Measurements from ENCODE around the gene UBE2E2.

UBE2E2 gene

DNA sequence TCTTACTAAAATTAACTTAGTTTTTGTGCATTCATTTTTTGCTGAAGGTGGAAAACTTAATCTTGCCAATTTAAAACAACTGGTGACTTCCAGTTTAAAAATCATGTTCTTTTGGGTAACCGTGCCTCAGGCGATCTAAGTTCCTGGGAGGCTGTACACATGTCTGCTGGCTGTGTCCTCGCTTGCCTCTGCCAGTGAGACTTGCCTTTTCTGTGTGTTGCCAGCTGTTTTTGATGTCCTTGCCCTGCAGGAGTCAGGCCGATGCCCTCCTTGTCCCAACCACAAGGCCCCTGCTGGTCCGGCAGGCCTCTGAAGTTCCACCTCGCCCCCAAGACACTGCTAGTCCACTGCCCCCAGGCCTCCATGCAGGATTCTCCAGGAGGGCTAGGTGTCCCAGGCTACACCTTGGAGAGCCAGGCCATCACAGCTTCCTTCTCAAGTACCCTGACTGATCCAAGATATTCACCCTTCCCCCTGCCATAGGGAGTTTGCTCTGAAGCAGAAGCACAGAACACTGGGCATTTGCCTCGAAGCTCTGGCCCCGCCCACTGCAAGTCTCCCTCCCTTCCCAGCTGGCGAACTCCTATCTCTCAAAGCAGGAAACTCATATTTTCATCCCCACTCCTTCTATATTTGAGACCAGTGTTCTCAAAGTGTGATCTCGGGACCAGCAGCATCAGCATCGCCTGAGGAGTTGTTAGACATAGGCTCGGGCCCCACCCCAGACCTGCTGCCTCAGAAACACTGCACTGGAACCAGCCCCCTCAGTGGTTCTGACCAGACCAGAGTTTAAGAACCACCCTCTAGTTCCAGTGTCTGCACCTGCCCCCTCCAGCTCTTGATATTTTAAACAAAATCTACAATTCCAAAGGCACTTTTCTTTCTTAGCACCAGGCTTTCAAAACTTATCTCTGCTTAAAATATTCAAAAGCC, 416.8 kb downstream of the UBE2E2 start:
- no peak for DNase-seq (ENCODE audit: low read depth, low spot score)

DNA sequence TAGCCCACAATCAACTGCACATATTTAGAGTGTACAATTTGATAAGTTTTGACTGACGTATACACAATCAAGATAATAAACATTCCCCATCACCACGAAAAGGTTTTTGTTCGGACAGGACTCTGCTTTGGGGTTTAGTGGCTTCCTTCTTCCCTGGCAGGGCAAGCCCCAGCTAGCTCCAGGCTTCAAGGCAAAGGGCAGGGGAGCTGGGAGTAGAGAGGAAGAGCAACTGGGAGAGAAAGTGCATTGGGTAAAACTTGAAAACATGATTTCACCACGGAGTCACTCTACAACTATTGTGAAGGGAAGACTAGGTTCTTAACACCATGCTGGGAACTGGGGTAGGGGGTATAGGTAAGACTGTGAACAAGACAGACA, 417.5 kb downstream of the UBE2E2 start:
- no peak for DNase-seq (ENCODE audit: low read depth, low spot score)

DNA sequence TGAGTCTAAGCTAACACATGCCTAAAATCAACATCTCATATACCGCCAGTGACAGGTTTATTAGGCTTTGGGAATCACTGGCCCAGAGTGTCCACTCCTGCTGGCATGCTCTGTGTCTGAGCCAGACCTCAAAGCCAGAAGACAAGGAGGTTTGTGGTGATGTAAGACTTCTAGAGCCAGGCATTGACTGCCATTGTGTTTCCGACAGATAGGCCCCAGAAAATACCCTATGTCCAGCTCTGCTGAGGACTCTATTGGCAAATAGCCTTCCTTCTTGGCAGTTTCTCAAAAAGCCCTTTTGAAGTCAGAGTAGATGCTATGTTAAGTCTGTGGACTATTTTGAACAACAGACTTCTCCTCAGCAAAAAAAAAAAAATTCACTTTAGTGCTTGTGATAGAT, 420.7 kb downstream of the UBE2E2 start:
- peak; percentile 79 for DNase-seq (ENCODE audit: low read depth, low spot score)

DNA sequence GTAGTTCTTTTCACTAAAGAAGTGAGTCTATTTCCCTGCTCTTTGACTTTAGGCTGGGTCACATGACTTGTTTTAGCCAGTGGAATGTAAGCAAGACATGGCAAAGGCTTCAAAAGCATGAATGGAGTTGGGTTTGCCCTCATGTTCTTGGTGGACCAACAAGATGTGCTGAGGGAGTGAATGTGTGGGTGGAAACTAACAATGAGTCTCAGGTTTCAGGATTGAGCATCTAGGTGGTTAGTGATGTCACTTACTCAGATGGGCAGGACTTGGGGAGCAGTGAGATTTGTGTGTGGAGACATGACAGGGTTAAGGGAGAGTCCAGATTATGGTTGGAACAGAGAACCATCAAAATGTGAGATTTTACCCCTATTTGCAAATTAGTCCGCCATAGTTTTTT, 421.2 kb downstream of the UBE2E2 start:
- no peak for DNase-seq (ENCODE audit: low read depth, low spot score)

DNA sequence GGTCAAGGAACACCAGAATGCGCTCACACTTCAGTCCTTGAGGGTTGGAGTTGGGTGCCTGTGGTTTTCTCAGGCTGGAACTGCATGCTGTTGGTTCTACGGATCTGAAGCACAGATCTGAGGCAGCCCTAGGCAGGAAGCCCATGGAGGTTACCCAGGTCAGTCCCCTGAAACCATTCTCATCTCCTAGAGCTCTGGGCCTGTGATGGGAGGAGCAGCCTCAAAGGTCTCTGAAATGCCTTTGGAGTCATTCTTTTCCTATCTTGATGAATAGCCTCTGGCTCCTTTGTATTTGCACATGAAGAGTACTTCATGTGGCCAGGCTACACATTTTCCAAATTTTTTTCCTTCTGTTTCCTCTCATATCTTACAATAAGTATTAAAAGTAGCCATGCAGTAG, 423.3 kb downstream of the UBE2E2 start:
- peak; percentile 20 for DNase-seq (ENCODE audit: low read depth, low spot score)

DNA sequence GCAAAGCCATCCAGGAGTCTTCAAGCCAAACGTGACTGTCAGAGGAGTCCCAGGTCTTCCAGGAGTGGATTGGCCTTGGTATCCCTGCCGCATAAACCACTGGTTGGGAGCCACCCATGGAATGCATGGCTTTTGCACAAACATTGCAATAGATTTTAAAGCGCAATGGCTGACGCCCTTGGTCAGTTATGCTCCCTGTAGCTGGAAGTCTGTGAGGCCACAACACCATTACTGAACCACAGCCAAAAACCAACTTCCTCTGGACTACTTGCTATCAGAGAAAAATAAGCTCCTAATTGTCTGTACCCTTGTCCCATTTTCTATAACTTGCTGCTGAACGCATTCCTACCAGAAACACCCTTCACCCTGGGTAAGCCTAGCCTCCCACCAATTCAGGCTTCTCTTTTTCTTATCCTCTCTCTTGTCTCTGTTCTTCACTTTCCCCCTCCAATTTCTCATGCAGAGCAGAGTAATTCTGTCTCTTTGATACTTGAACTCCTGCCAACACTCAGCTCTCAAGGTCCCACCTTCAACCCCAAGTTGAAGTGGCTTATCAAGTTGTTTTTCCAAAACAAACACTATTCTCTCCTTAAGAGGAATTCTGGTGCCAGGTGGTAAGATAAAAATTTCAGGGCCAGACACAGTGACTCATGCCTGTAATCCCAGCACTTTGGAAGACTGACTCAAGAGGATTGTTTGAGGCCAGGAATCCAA, 426.2 kb downstream of the UBE2E2 start:
- peak; percentile 83 for DNase-seq (ENCODE audit: low read depth, low spot score)

DNA sequence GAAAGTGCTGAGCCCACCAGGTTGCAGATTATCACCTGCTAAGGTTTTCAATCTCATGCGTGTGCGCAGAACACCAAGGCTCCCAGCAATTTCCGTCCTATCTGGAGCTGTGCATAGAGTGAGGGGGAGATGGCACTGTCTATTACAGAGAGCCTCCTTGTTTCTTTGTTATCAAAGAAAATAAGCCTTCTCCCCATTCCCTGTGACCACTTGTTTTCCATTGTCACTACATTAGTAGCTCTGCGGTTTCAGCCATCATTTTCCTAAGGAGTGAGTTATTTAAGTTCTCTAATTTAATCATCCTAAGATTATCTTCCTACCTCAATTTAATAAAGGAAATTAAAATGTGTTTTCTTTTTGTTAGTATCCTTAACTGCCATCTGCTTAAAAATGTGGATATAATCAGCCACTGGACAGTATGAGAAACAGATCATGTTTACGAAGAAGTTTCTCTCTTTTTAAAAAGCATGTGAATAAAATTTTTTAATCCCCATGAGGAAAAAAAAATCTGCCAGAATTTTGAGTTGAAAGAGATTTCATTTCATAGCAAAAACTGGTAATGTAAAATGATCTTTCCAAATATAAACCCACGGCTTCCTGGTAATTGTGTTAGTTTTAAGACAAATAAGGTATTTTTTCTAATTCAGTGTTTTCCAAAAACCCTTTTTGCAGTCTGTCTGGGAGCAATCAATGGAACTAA, 430.3 kb downstream of the UBE2E2 start:
- DNase-seq (ENCODE audit: low read depth, low spot score) = no peak

DNA sequence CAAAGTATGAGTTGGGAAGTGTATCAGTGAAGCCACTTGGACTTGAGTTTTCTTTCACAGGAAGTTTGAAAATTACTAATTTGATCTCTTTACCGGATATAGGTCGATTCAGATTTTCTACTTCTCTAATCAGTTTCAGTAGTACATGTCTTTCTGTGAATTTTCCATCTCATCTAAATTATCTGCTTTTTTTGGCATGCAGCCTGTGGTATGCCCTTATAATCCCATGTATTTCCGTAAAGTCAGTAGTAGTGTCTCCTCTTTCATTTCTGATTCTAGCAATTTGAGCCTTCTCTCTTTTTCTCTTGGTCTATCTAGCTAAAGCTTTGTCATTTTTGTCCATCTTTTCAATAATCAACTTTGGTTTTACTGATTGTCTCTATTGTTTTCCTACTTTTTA, 434.2 kb downstream of the UBE2E2 start:
- DNase-seq (ENCODE audit: low read depth, low spot score) = no peak

DNA sequence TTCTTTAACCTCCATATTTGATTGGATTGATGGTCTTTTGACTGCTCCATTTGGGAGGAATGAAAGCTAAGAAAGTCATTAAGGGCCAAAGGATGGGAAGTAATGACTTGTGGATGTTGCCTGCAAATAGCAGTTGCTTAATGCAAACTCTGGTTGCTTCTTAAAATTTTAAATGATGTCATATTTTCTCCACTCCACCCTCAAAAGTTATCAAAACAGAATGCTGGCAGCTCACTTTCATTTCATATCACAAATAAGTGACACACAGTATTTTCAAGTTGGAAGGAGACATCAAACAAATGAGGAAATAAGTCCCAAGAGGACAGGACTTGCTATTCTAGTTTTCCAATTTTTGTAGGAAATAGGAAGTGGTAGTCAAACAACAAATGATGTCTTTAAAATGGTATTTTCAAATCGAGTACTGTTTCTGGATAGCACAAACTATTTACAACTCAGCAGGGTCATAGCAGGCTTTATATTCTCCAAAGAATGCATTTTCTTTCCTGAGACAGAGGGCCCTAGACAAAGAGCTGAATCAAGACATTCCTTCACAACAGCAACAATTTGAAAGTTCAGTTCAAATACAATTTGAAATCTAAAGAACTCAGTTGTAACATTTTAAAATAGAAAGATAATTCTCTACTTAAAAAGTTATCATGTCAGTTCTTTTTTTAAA, 437.5 kb downstream of the UBE2E2 start:
- DNase-seq (ENCODE audit: low read depth, low spot score) = no peak
